ENCODE data around the gene CEACAM16. TPM values are rescaled to one million over a fixed set of nuclear protein-coding genes. Genes with fewer than 3 reads are reported as not detected.

The CEACAM16 gene
- total and polyA plus RNA-seq, 9 of the 15 experiments (the other 6 are each of a cell fraction or from before 2014, with no cell fraction given), result not detected

DNA sequence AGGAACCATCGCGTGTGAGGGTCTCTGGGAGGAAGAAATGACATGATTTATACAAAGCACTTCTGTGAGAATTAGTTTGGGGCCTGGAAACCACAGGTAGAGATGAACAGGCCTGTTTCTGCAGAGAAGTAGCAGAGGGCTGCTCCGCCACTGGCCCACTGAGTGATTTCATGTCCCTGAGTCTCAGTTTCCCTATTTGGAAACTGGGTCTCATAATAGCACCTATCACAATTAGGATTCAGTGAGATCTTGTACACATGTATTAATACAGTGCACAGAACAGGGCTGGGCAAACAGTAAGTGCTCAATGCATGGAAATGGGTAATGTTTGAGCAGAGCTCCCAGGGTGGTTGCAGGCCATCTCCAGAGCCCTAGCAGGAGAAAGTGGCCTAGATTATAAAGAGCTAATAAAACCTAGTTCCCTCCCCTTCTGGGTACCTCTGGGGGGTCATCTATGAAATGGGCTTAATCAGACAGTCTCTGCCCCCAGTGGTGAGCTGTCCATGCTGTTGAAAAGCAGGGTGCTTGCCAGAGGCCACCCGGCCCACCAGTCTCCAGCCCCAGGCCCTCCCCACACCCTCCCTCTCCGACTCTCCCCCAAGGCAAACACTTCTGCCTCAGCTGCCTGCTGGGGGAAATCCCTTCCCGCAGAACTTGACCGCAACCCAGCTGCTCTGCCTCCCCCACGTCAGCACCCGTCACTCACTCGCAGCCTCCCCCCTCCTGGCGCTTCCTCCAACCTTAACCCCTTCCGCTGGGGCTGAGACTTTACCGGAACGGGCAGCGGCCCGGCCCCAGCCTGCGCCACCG lies 54.1 kb downstream of the CEACAM16 start (continued):
- TF ChIP-seq, protein P1, sequence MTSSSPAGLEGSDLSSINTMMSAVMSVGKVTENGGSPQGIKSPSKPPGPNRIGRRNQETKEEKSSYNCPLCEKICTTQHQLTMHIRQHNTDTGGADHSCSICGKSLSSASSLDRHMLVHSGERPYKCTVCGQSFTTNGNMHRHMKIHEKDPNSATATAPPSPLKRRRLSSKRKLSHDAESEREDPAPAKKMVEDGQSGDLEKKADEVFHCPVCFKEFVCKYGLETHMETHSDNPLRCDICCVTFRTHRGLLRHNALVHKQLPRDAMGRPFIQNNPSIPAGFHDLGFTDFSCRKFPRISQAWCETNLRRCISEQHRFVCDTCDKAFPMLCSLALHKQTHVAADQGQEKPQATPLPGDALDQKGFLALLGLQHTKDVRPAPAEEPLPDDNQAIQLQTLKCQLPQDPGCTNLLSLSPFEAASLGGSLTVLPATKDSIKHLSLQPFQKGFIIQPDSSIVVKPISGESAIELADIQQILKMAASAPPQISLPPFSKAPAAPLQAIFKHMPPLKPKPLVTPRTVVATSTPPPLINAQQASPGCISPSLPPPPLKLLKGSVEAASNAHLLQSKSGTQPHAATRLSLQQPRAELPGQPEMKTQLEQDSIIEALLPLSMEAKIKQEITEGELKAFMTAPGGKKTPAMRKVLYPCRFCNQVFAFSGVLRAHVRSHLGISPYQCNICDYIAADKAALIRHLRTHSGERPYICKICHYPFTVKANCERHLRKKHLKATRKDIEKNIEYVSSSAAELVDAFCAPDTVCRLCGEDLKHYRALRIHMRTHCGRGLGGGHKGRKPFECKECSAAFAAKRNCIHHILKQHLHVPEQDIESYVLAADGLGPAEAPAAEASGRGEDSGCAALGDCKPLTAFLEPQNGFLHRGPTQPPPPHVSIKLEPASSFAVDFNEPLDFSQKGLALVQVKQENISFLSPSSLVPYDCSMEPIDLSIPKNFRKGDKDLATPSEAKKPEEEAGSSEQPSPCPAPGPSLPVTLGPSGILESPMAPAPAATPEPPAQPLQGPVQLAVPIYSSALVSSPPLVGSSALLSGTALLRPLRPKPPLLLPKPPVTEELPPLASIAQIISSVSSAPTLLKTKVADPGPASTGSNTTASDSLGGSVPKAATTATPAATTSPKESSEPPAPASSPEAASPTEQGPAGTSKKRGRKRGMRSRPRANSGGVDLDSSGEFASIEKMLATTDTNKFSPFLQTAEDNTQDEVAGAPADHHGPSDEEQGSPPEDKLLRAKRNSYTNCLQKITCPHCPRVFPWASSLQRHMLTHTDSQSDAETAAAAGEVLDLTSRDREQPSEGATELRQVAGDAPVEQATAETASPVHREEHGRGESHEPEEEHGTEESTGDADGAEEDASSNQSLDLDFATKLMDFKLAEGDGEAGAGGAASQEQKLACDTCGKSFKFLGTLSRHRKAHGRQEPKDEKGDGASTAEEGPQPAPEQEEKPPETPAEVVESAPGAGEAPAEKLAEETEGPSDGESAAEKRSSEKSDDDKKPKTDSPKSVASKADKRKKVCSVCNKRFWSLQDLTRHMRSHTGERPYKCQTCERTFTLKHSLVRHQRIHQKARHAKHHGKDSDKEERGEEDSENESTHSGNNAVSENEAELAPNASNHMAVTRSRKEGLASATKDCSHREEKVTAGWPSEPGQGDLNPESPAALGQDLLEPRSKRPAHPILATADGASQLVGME (CRISPR knock-in tag; IDR thresholded peaks at IDR 0.05), result no peak
- TF ChIP-seq ELF1 (tag; IDR thresholded peaks at IDR 0.05) (peak; percentile 44; the same call in 1 of the 2 replicates), RB1 (IDR thresholded peaks at IDR 0.05; ENCODE audit: low read depth) (peak; percentile 74; the same call in 1 of the 2 replicates), TBL1XR1 (IDR thresholded peaks at IDR 0.05; ENCODE audit: low read length in 2 of 2) (peak; percentile 90 to 98), PHF21A (IDR thresholded peaks at IDR 0.05; ENCODE audit: borderline replicate concordance, low read depth) (peak; percentile 87; the same call in 1 of the 2 replicates), ZNF212 (CRISPR knock-in tag; IDR thresholded peaks at IDR 0.05) (no peak), KLF10 (CRISPR knock-in tag; IDR thresholded peaks at IDR 0.05) (no peak), POLR2AphosphoS5 (IDR thresholded peaks at IDR 0.05; ENCODE audit: control insufficient read depth, insufficient read depth, low read depth, low read length) (peak; percentile 71), ATF7 (IDR thresholded peaks at IDR 0.05) (peak; percentile 88), TOE1 (IDR thresholded peaks at IDR 0.05; ENCODE audit: borderline replicate concordance) (peak; percentile 91), TOE1 (CRISPR knock-in tag; IDR thresholded peaks at IDR 0.05; ENCODE audit: borderline replicate concordance, low read depth) (no peak), NR2C2 (CRISPR knock-in tag; IDR thresholded peaks at IDR 0.05) (no peak), NR2C2 (tag; IDR thresholded peaks at IDR 0.05) (peak; percentile 66; the same call in 1 of the 2 replicates), KAT2B (IDR thresholded peaks at IDR 0.05; ENCODE audit: low read depth, low read length) (no peak), CREM (IDR thresholded peaks at IDR 0.05; ENCODE audit: low read depth) (peak; percentile 96)
- TF ChIP-seq, protein P2, sequence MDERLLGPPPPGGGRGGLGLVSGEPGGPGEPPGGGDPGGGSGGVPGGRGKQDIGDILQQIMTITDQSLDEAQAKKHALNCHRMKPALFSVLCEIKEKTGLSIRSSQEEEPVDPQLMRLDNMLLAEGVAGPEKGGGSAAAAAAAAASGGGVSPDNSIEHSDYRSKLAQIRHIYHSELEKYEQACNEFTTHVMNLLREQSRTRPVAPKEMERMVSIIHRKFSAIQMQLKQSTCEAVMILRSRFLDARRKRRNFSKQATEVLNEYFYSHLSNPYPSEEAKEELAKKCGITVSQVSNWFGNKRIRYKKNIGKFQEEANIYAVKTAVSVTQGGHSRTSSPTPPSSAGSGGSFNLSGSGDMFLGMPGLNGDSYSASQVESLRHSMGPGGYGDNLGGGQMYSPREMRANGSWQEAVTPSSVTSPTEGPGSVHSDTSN (CRISPR knock-in tag; IDR thresholded peaks at IDR 0.05; ENCODE audit: low read depth), result peak; percentile 88
- TF ChIP-seq, protein P2 (tag; conservative IDR thresholded peaks at IDR 0.05; ENCODE audit: low read depth), result peak; percentile 94
- TF ChIP-seq, protein P3, sequence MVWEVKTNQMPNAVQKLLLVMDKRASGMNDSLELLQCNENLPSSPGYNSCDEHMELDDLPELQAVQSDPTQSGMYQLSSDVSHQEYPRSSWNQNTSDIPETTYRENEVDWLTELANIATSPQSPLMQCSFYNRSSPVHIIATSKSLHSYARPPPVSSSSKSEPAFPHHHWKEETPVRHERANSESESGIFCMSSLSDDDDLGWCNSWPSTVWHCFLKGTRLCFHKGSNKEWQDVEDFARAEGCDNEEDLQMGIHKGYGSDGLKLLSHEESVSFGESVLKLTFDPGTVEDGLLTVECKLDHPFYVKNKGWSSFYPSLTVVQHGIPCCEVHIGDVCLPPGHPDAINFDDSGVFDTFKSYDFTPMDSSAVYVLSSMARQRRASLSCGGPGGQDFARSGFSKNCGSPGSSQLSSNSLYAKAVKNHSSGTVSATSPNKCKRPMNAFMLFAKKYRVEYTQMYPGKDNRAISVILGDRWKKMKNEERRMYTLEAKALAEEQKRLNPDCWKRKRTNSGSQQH (CRISPR knock-in tag; IDR thresholded peaks at IDR 0.05), result peak; percentile 93
